Suprapubic skin (tissue), 4 donors: Measurements from ENCODE around the gene ASIC4.

Experiments
- EP300 ChIP-seq: sonication (generic); formaldehyde crosslinking; IDR thresholded peaks from one replicate; pipeline ENCODE4 v1.6.1; 2017; ENCODE audit warnings: antibody characterized with exemption
- POLR2A ChIP-seq, 2 donors: fragments of 450-650 bp; IDR thresholded peaks; one replicate each; pipeline ENCODE4 v1.6.1; 2017; ENCODE audit warnings: antibody characterized with exemption in 2 of 2, mild to moderate bottlenecking in 2 of 2, moderate library complexity in 2 of 2
- POLR2AphosphoS5 ChIP-seq, 3 donors: sonication (generic); formaldehyde crosslinking; IDR thresholded peaks; one replicate each; pipeline ENCODE4 v1.6.1; 2017; ENCODE audit warnings: antibody characterized with exemption in 3 of 3
- TF ChIP-seq, protein P1 (sequence below), 2 donors: fragments of 200-600 bp in 1 of 2; fragments of 450-650 bp in 1 of 2; sonication (generic) in 1 of 2; IDR thresholded peaks; one replicate each; pipeline ENCODE4 v1.5.1; 2016 to 2019; ENCODE audit warnings: antibody characterized with exemption in 2 of 2, mild to moderate bottlenecking in 1 of 2, moderate library complexity in 1 of 2

DNA sequence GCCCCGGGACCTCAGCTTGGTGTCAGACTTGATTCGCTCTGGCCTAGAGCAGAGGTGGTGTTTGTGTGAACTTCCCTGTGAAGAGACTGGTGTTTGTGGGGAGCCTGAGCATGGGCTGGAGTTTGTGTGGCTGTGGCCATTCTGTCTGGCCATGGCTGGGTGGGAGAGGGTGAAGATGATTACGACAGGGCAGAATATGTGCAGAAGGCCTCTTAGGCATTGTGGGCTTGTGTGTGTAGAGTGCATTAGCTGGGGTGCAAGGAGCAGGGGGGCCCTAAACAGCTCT, 46.6 kb downstream of the ASIC4 start:
- TF ChIP-seq, protein P1, sequence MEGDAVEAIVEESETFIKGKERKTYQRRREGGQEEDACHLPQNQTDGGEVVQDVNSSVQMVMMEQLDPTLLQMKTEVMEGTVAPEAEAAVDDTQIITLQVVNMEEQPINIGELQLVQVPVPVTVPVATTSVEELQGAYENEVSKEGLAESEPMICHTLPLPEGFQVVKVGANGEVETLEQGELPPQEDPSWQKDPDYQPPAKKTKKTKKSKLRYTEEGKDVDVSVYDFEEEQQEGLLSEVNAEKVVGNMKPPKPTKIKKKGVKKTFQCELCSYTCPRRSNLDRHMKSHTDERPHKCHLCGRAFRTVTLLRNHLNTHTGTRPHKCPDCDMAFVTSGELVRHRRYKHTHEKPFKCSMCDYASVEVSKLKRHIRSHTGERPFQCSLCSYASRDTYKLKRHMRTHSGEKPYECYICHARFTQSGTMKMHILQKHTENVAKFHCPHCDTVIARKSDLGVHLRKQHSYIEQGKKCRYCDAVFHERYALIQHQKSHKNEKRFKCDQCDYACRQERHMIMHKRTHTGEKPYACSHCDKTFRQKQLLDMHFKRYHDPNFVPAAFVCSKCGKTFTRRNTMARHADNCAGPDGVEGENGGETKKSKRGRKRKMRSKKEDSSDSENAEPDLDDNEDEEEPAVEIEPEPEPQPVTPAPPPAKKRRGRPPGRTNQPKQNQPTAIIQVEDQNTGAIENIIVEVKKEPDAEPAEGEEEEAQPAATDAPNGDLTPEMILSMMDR (IDR thresholded peaks at IDR 0.05) = no peak
- TF ChIP-seq POLR2A (IDR thresholded peaks at IDR 0.05) (no peak), EP300 (no peak), POLR2AphosphoS5 (IDR thresholded peaks at IDR 0.05) (no peak)
